NCI-H446 (cell line): ENCODE data around the gene SORD.
A peak's percentile ranks its signal among the peaks of the same experiment; 100 is the strongest.
"Not testable (repeated sequence)": the region's sequence is repeated elsewhere in the genome, so short reads cannot be mapped to it uniquely, and the experiment has no call there.

Experiments used
- DNase-seq, 2 experiments: peaks; one replicate each; lab custom pipeline; 2025; lab: John Stamatoyannopoulos, UW

SORD gene

GRCh38 chr15:45022871-45023658 lies at the start of gene SORD:
SORD (plus strand) TSS chr15:45023195; CDS start chr15:45023284, 89 bp downstream.
- DNase-seq = peak; percentile 52 to 91

- DNase-seq = peak in 1 of 2 experiments; percentile 5
These were observed 46.8 kb upstream of the SORD start for GRCh38 chr15:44976183-44976582.

GRCh38 chr15:44977781-44978180 lies 45.2 kb upstream of the SORD start:
- DNase-seq = not testable (repeated sequence)

- not testable (repeated sequence) for DNase-seq
These were observed 43.2 kb upstream of the SORD start for GRCh38 chr15:44979617-44980339.

GRCh38 chr15:44984144-44984543 lies 38.9 kb upstream of the SORD start:
- DNase-seq = not testable (repeated sequence)

- DNase-seq = not testable (repeated sequence)
These were observed 36.5 kb upstream of the SORD start for GRCh38 chr15:44986346-44987055.

- DNase-seq = not testable (repeated sequence)
These were observed 35.3 kb upstream of the SORD start for GRCh38 chr15:44987711-44988110.

GRCh38 chr15:44988184-44988869 lies 34.7 kb upstream of the SORD start:
- DNase-seq = not testable (repeated sequence)

GRCh38 chr15:44988870-44989219 lies 34.1 kb upstream of the SORD start:
- not testable (repeated sequence) for DNase-seq

GRCh38 chr15:44997632-44998031 lies 25.4 kb upstream of the SORD start:
- DNase-seq = not testable (repeated sequence)

- no peak for DNase-seq
These were observed 23.9 kb upstream of the SORD start for GRCh38 chr15:44999105-44999504.

GRCh38 chr15:45001180-45001579 lies 21.8 kb upstream of the SORD start:
- not testable (repeated sequence) for DNase-seq

- not testable (repeated sequence) for DNase-seq
These were observed 19.1 kb upstream of the SORD start for GRCh38 chr15:45003731-45004410.

GRCh38 chr15:45004590-45005175 lies 18.3 kb upstream of the SORD start:
- DNase-seq = not testable (repeated sequence)

GRCh38 chr15:45009046-45009445 lies 13.9 kb upstream of the SORD start:
- DNase-seq = no peak

GRCh38 chr15:45015114-45015513 lies 7.9 kb upstream of the SORD start:
- DNase-seq = not testable (repeated sequence)

GRCh38 chr15:45020222-45020900 lies 2.6 kb upstream of the SORD start:
- DNase-seq = not testable (repeated sequence)

- not testable (repeated sequence) for DNase-seq
These were observed 2.1 kb upstream of the SORD start for GRCh38 chr15:45020901-45021259.

GRCh38 chr15:45021348-45021747 lies 1.6 kb upstream of the SORD start:
- no peak for DNase-seq

- DNase-seq = peak; percentile 49 to 66
These were observed 747 bp downstream of the SORD start for GRCh38 chr15:45023659-45024225.
